B cell (primary cell): Measurements from ENCODE around the gene PPP2R5D.

Experiments used
- EZH2 ChIP-seq: IDR thresholded peaks from 2 replicates; pipeline ENCODE4 v1.6.1; 2012; ENCODE audit warnings: borderline replicate concordance, low read depth, mild to moderate bottlenecking, moderate library complexity, low read length; ENCODE audit not compliant: insufficient read depth, poor library complexity, severe bottlenecking
- TF ChIP-seq, protein P1 (sequence below): fragments of 200-600 bp; IDR thresholded peaks from one replicate; pipeline ENCODE4 v1.8.0; 2022; ENCODE audit warnings: antibody characterized with exemption, mild to moderate bottlenecking

DNA sequence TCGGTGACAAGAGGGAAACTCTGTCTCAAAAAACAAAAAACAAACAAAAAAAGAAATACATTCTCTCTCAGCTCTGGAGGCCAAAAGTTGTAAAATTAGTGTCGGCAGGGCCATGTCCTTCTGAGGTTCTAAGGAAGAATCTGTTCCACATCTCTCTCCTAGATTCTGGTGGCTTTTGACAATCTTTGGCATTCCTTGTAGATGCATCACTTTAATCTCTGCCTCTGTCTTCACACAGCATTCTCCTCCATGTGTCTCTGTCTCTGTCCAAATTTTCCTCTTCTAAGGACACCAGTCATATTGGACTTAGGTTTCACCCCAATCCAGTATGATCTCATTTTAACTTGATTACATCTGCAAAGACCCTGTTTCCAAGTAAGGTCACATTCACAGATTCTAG is 9.1 kb downstream of the PPP2R5D start:
- TF ChIP-seq, protein P1, sequence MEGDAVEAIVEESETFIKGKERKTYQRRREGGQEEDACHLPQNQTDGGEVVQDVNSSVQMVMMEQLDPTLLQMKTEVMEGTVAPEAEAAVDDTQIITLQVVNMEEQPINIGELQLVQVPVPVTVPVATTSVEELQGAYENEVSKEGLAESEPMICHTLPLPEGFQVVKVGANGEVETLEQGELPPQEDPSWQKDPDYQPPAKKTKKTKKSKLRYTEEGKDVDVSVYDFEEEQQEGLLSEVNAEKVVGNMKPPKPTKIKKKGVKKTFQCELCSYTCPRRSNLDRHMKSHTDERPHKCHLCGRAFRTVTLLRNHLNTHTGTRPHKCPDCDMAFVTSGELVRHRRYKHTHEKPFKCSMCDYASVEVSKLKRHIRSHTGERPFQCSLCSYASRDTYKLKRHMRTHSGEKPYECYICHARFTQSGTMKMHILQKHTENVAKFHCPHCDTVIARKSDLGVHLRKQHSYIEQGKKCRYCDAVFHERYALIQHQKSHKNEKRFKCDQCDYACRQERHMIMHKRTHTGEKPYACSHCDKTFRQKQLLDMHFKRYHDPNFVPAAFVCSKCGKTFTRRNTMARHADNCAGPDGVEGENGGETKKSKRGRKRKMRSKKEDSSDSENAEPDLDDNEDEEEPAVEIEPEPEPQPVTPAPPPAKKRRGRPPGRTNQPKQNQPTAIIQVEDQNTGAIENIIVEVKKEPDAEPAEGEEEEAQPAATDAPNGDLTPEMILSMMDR: no peak
- TF ChIP-seq EZH2: no peak
